IPS DF 4.7 (cell line): ENCODE measurements around the gene RASAL1.

ENCODE experiments used
- DNase-seq: peaks from one replicate; pipeline ENCODE4 v3.0.0-alpha.2; 2013; ENCODE audit warnings: low spot score; ENCODE audit errors: extremely low read depth

RASAL1 gene

GRCh38 chr12:113059071-113059595 lies 76.4 kb downstream of the RASAL1 start:
- no peak for DNase-seq

- DNase-seq: no peak
Observed at GRCh38 chr12:113058553-113058952, 77.0 kb downstream of the RASAL1 start.

GRCh38 chr12:113057565-113058485 lies 77.7 kb downstream of the RASAL1 start:
- no peak for DNase-seq

GRCh38 chr12:113056631-113057488 lies 78.7 kb downstream of the RASAL1 start, which contains the start of gene DTX1:
DTX1 (plus strand) TSS chr12:113056730; CDS start chr12:113058193, 1,463 bp downstream.
- DNase-seq: no peak

GRCh38 chr12:113056381-113056630 lies 79.3 kb downstream of the RASAL1 start:
- DNase-seq: no peak

- no peak for DNase-seq
Observed at GRCh38 chr12:113055594-113056380, 79.8 kb downstream of the RASAL1 start.

- DNase-seq: no peak
Observed at GRCh38 chr12:113054948-113055486, 80.5 kb downstream of the RASAL1 start.

- DNase-seq: no peak
Observed at GRCh38 chr12:113052326-113052725, 83.2 kb downstream of the RASAL1 start.

GRCh38 chr12:113051759-113052158 lies 83.8 kb downstream of the RASAL1 start:
- no peak for DNase-seq

- no peak for DNase-seq
Observed at GRCh38 chr12:113050795-113051194, 84.8 kb downstream of the RASAL1 start.

- DNase-seq: peak; percentile 64
Observed at GRCh38 chr12:113049976-113050742, 85.4 kb downstream of the RASAL1 start.
